SK-N-SH treated with all-trans-retinoic acid at 6 μM for 48 hours (cell line): ENCODE results near the gene TBC1D25.

Experiments
- ISL1 ChIP-seq: fragments of 250-450 bp; sonication (Bioruptor Pico); IDR thresholded peaks from 2 replicates; pipeline ENCODE4 v2.1.2; 2022; ENCODE audit warnings: mild to moderate bottlenecking, moderate library complexity
- TOX ChIP-seq: fragments of 250-450 bp; sonication (Bioruptor Pico); IDR thresholded peaks from 2 replicates; pipeline ENCODE4 v1.8.0; 2021; ENCODE audit warnings: mild to moderate bottlenecking, moderate library complexity, borderline replicate concordance
- ZC3H10 ChIP-seq: fragments of 250-450 bp; sonication (Bioruptor Pico); IDR thresholded peaks from 2 replicates; pipeline ENCODE4 v1.5.1; 2021; ENCODE audit warnings: mild to moderate bottlenecking, moderate library complexity
- ZFP3 ChIP-seq: fragments of 250-450 bp; sonication (Bioruptor Pico); IDR thresholded peaks from 2 replicates; pipeline ENCODE4 v1.5.0; 2020; ENCODE audit warnings: mild to moderate bottlenecking, moderate library complexity
- TF ChIP-seq, protein P1 (sequence below): fragments of 250-450 bp; sonication (Bioruptor Pico); IDR thresholded peaks from 2 replicates; pipeline ENCODE4 v1.5.0; 2020; ENCODE audit warnings: mild to moderate bottlenecking, moderate library complexity

Gene TBC1D25

DNA sequence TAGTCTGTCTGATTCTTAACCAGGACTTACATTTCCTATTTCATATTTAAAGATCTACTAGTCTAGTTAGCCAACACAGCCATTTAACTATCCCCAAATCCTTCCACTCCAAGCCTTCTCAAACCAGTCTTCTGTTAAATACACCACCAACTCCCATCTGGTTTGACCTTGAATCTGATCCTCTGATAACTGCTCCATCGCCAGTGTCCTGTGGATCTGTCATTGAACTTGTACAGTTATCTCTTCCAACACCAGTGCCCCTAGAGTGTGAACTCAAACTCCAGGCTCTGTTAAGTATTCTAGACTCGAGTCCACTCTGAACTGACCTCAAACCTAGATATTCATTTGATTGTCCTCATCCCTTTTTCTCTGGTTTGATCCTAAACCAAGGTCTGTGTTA, 72.2 kb downstream of the TBC1D25 start (continued):
- TF ChIP-seq, protein P1, sequence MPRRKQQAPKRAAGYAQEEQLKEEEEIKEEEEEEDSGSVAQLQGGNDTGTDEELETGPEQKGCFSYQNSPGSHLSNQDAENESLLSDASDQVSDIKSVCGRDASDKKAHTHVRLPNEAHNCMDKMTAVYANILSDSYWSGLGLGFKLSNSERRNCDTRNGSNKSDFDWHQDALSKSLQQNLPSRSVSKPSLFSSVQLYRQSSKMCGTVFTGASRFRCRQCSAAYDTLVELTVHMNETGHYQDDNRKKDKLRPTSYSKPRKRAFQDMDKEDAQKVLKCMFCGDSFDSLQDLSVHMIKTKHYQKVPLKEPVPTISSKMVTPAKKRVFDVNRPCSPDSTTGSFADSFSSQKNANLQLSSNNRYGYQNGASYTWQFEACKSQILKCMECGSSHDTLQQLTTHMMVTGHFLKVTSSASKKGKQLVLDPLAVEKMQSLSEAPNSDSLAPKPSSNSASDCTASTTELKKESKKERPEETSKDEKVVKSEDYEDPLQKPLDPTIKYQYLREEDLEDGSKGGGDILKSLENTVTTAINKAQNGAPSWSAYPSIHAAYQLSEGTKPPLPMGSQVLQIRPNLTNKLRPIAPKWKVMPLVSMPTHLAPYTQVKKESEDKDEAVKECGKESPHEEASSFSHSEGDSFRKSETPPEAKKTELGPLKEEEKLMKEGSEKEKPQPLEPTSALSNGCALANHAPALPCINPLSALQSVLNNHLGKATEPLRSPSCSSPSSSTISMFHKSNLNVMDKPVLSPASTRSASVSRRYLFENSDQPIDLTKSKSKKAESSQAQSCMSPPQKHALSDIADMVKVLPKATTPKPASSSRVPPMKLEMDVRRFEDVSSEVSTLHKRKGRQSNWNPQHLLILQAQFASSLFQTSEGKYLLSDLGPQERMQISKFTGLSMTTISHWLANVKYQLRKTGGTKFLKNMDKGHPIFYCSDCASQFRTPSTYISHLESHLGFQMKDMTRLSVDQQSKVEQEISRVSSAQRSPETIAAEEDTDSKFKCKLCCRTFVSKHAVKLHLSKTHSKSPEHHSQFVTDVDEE (CRISPR knock-in tag) = no peak
- TF ChIP-seq ZFP3 (no peak), ISL1 (CRISPR knock-in tag) (no peak), TOX (CRISPR knock-in tag) (no peak), ZC3H10 (no peak)
